ENCODE data around the gene KCNT1. TPM values are rescaled to one million over a fixed set of nuclear protein-coding genes. Genes with fewer than 3 reads are reported as not detected.

Gene KCNT1
- total RNA-seq, 2 experiments from 2014 or later: 0.11 to 0.22 TPM

DNA sequence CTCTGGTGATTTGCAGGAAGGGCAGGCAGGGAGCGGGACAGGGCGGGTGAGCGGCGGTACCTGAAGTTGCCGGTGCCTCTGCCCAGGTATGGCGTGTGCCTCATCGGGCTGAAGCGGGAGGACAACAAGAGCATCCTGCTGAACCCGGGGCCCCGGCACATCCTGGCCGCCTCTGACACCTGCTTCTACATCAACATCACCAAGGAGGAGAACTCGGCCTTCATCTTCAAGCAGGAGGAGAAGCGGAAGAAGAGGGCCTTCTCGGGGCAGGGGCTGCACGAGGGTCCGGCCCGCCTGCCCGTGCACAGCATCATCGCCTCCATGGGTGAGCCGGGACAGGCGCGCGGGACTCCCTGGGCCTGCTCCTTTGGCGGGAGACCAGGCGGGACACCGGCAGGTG lies 68.8 kb downstream of the KCNT1 start:
- POLR2A ChIA-PET: no interaction called here
- intact Hi-C loops (cut with DNase I, micrococcal nuclease): no loop called here
- Mint-ChIP-seq H3K27me3 (no peaks in the 10 kb centered on the region), H3K36me3 (ENCODE audit: low read depth) (no peaks in the 10 kb centered on the region), H3K4me1 (ENCODE audit: low read depth) (no peaks in the 10 kb centered on the region), H3K9me3 (no peaks in the 10 kb centered on the region), H3K4me3 (no peak overlapping the region), H3K27ac (no peak overlapping the region)
- peaks cover 16 to 30% of the 10 kb centered on the region in 2 experiments for H3K9me3 ChIP-seq (ENCODE audit: control insufficient read depth in 1 of 2, insufficient read depth in 1 of 2, low read length in 2 of 2)
- CTCF ChIA-PET: no interaction called here
- TF ChIP-seq, protein P1, sequence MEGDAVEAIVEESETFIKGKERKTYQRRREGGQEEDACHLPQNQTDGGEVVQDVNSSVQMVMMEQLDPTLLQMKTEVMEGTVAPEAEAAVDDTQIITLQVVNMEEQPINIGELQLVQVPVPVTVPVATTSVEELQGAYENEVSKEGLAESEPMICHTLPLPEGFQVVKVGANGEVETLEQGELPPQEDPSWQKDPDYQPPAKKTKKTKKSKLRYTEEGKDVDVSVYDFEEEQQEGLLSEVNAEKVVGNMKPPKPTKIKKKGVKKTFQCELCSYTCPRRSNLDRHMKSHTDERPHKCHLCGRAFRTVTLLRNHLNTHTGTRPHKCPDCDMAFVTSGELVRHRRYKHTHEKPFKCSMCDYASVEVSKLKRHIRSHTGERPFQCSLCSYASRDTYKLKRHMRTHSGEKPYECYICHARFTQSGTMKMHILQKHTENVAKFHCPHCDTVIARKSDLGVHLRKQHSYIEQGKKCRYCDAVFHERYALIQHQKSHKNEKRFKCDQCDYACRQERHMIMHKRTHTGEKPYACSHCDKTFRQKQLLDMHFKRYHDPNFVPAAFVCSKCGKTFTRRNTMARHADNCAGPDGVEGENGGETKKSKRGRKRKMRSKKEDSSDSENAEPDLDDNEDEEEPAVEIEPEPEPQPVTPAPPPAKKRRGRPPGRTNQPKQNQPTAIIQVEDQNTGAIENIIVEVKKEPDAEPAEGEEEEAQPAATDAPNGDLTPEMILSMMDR (IDR thresholded peaks at IDR 0.05): no peak
- no peak for DNase-seq
- H3K36me3 ChIP-seq (ENCODE audit: insufficient read depth, low read length): no peaks in the 10 kb centered on the region
- H3K27ac ChIP-seq (ENCODE audit: low read depth in 1 of 2, low read length in 2 of 2): no peak overlapping the region
- no peaks in the 10 kb centered on the region for H3K4me1 ChIP-seq (ENCODE audit: insufficient read depth, low read length)
- no peaks in the 10 kb centered on the region for H3K27me3 ChIP-seq (ENCODE audit: control insufficient read depth in 1 of 2, insufficient read depth in 2 of 2, low read length in 2 of 2)
- no peak for ATAC-seq (ENCODE audit: poor library complexity)
- no peak overlapping the region for H3K4me3 ChIP-seq (ENCODE audit: low read length)

DNA sequence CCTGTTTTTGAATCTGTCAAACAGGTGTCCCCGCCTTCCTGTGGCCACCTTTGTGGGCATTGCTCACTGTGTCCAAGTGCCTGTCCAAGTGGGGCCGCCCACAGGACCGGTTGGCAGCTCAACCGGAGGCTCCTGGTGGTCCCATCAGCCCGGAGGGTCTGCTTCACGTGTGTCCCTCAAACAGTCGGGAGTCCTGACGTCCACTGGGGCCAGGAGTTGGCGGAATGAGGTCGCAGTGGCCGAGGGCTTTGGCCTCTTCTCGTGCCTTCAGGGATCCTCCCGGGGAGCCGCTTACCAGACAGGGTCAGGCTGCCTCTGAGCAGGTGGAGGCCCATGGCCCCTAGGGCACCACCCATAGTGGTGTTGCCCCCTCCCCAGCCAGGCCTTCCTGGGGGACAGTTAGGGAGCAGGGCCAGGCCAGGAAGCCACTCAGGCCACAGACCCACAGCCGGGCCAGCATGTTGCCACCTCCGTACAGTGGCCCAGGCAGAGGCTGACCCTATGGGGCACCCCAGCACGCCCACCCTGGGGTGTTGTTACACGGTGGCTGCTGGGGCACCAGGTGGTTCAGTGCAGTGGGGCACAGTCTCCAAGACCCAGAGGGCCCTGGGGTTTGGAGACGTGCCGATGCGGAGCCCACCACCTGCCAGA lies 69.5 kb downstream of the KCNT1 start:
- H3K9me3 ChIP-seq (ENCODE audit: control insufficient read depth in 1 of 2, insufficient read depth in 1 of 2, low read length in 2 of 2): peaks cover 9 to 23% of the 10 kb centered on the region in 2 experiments
- no peaks in the 10 kb centered on the region for H3K36me3 ChIP-seq (ENCODE audit: insufficient read depth, low read length)
- H3K4me1 Mint-ChIP-seq (ENCODE audit: low read depth): no peaks in the 10 kb centered on the region
- CTCF ChIA-PET: no interaction called here
- ATAC-seq (ENCODE audit: poor library complexity) (no peak), DNase-seq (no peak)
- H3K4me3 Mint-ChIP-seq: no peak overlapping the region
- intact Hi-C loops (cut with DNase I, micrococcal nuclease): no loop called here
- POLR2A ChIA-PET: no interaction called here
- H3K4me3 ChIP-seq (ENCODE audit: low read length): no peak overlapping the region
- H3K9me3 Mint-ChIP-seq: no peaks in the 10 kb centered on the region
- TF ChIP-seq, protein P1 (IDR thresholded peaks at IDR 0.05): no peak
- no peaks in the 10 kb centered on the region for H3K4me1 ChIP-seq (ENCODE audit: insufficient read depth, low read length)
- no peaks in the 10 kb centered on the region for H3K36me3 Mint-ChIP-seq (ENCODE audit: low read depth)
- H3K27me3 Mint-ChIP-seq: no peaks in the 10 kb centered on the region
- no peak overlapping the region for H3K27ac ChIP-seq (ENCODE audit: low read depth in 1 of 2, low read length in 2 of 2)
- no peaks in the 10 kb centered on the region for H3K27me3 ChIP-seq (ENCODE audit: control insufficient read depth in 1 of 2, insufficient read depth in 2 of 2, low read length in 2 of 2)
- no peak overlapping the region for H3K27ac Mint-ChIP-seq

DNA sequence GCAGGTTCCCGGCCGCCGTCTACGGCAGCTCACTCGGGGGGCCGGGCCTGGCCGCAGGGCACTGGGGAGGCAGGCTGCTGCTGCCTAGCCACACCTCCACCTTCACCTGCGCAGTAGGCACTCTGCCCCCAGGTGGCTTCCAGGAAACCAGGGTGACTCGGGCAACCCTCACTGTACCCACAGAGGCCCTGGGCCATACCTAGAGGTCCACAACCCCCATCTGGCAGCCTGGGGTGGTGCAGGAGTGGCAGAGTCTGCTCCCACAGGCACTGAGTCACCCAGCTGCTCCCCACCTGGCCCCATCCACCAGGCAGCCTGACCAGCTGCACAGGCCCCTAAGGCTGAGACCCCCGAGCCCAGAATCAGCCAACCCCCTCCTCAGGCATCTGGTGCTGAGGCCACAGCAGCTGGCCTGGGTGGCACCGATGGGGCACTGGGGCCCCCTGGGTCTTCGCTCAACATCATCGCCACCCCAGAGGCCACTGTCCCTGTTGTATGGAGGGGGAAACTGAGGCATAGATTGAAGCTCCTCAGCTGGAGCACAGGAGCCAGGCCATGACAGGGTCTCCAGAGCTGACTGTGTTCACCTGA lies 70.2 kb downstream of the KCNT1 start:
- H3K36me3 ChIP-seq (ENCODE audit: insufficient read depth, low read length): no peaks in the 10 kb centered on the region
- no peaks in the 10 kb centered on the region for H3K27me3 ChIP-seq (ENCODE audit: control insufficient read depth in 1 of 2, insufficient read depth in 2 of 2, low read length in 2 of 2)
- CTCF ChIA-PET: no interaction called here
- H3K4me1 Mint-ChIP-seq (ENCODE audit: low read depth): no peaks in the 10 kb centered on the region
- TF ChIP-seq, protein P1 (IDR thresholded peaks at IDR 0.05): no peak
- no peak for DNase-seq
- H3K4me1 ChIP-seq (ENCODE audit: insufficient read depth, low read length): no peaks in the 10 kb centered on the region
- H3K4me3 ChIP-seq (ENCODE audit: low read length): no peak overlapping the region
- H3K4me3 Mint-ChIP-seq: no peak overlapping the region
- intact Hi-C loops (cut with DNase I, micrococcal nuclease): no loop called here
- POLR2A ChIA-PET: no interaction called here
- H3K36me3 Mint-ChIP-seq (ENCODE audit: low read depth): no peaks in the 10 kb centered on the region
- peaks cover 3 to 17% of the 10 kb centered on the region in 2 experiments for H3K9me3 ChIP-seq (ENCODE audit: control insufficient read depth in 1 of 2, insufficient read depth in 1 of 2, low read length in 2 of 2)
- no peaks in the 10 kb centered on the region for H3K27me3 Mint-ChIP-seq
- no peaks in the 10 kb centered on the region for H3K9me3 Mint-ChIP-seq
- no peak overlapping the region for H3K27ac Mint-ChIP-seq
- ATAC-seq (ENCODE audit: poor library complexity): no peak
- H3K27ac ChIP-seq (ENCODE audit: low read depth in 1 of 2, low read length in 2 of 2): no peak overlapping the region

Measured in CD4-positive, alpha-beta T cell (primary cell).